K562 (cell line): ENCODE results near the gene MGRN1. TPM values are rescaled to one million over a fixed set of nuclear protein-coding genes. Genes with fewer than 3 reads are reported as not detected.

Source experiments
- ATAC-seq: fragments of 200-7000 bp; cut with Tn5 transposase; 3 replicates; pipeline ENCODE4 v1.9.1; 2020; ENCODE audit warnings: moderate library complexity
- BruUV-seq: library from RNA; stranded (reverse); fragments of 400-500 nt; replicated peaks from 2 replicates; lab custom pipeline; 2021; lab: Mats Ljungman, UMichigan
- CTCF ChIA-PET: fragments of 300-600 bp; formaldehyde crosslinking; extraction: SDS; loops from one replicate; lab custom pipeline; 2021; ENCODE audit warnings: low intra/inter-chr PET ratio; lab: Yijun Ruan, JAX
- POLR2A ChIA-PET: fragments of 300-600, 350-650 bp; sonication (Branson Sonifier 250); formaldehyde crosslinking; extraction: SDS; loops from one replicate; lab custom pipeline; 2021; ENCODE audit warnings: antibody characterized with exemption, inconsistent platforms; lab: Yijun Ruan, JAX
- DNase-seq, 4 experiments: peaks; one replicate each; pipeline versions ENCODE4 v3.0.0 to v3.0.0-alpha.2; 2011 to 2018; ENCODE audit warnings: low spot score in 3 of 4, mixed read lengths in 3 of 4; ENCODE audit errors: extremely low read depth in 1 of 4
- FAIRE-seq: peaks from 2 replicates; lab custom pipeline; 2011; peaks lifted over from hg19 to GRCh38; lab: Jason Lieb, UNC
- H2AFZ ChIP-seq: 2 replicates; pipeline ENCODE4 v1.6.0; 2011; ENCODE audit warnings: low read depth, low read length, control low read depth, inconsistent platforms
- H3K27ac ChIP-seq: fragments of 200-600 bp; 3 replicates; pipeline ENCODE4 v1.8.0; 2011; ENCODE audit warnings: low read depth, mild to moderate bottlenecking, control low read depth, inconsistent platforms, low read length, moderate library complexity, mixed read lengths; ENCODE audit errors: extremely low read depth
- H3K27me3 ChIP-seq, 2 experiments: fragments of 300-600 bp in 1 of 2; 2 replicates in 1 of 2; 3 replicates in 1 of 2; pipeline versions ENCODE4 v1.6.0 to v1.8.0; 2011; ENCODE audit warnings: inconsistent platforms in 2 of 2, low read length in 2 of 2, mild to moderate bottlenecking in 1 of 2, mixed read lengths in 1 of 2, moderate library complexity in 1 of 2; ENCODE audit not compliant: control insufficient read depth in 2 of 2, insufficient read depth in 2 of 2
- H3K36me3 ChIP-seq: fragments of 300-600 bp; 3 replicates; pipeline ENCODE4 v1.8.0; 2011; ENCODE audit warnings: mild to moderate bottlenecking, low read length, inconsistent platforms; ENCODE audit not compliant: control insufficient read depth, insufficient read depth
- H3K4me1 ChIP-seq, 2 experiments: fragments of 200-600 bp in 1 of 2; replicated peaks in 1 of 2; 2 replicates in 1 of 2; 3 replicates in 1 of 2; pipeline versions ENCODE4 v1.5.1 to v1.8.0; 2011; ENCODE audit warnings: inconsistent platforms in 2 of 2, low read length in 2 of 2, mild to moderate bottlenecking in 1 of 2, mixed read lengths in 1 of 2, moderate library complexity in 1 of 2; ENCODE audit not compliant: control insufficient read depth in 2 of 2, insufficient read depth in 2 of 2
- H3K4me2 ChIP-seq: 2 replicates; pipeline ENCODE4 v1.6.1; 2011; ENCODE audit warnings: low read length, control low read depth, inconsistent platforms, mixed read lengths; ENCODE audit not compliant: insufficient read depth
- H3K4me3 ChIP-seq: fragments of 200-600 bp; sonication (generic), shearing (Covaris generic); 2 replicates; pipeline ENCODE4 v1.5.1; 2016; ENCODE audit warnings: control low read depth, inconsistent platforms
- H3K79me2 ChIP-seq: fragments of 200-600 bp; 3 replicates; pipeline ENCODE4 v1.8.0; 2011; ENCODE audit warnings: low read length, inconsistent platforms; ENCODE audit not compliant: control insufficient read depth, insufficient read depth
- H3K9ac ChIP-seq, 2 experiments: 2 replicates each; pipeline versions ENCODE4 v1.6.0 to v1.6.1; 2011; ENCODE audit warnings: low read depth in 2 of 2, low read length in 2 of 2, control low read depth in 1 of 2, inconsistent platforms in 1 of 2, mild to moderate bottlenecking in 1 of 2, mixed read lengths in 1 of 2; ENCODE audit not compliant: insufficient read depth in 1 of 2
- H3K9me1 ChIP-seq: one replicate; pipeline ENCODE4 v1.6.0; 2011; ENCODE audit warnings: inconsistent platforms, mild to moderate bottlenecking, low read length, moderate library complexity; ENCODE audit not compliant: control insufficient read depth, insufficient read depth
- H3K9me3 ChIP-seq: replicated peaks from 2 replicates; pipeline ENCODE4 v1.5.1; 2011; ENCODE audit warnings: low read depth, low read length, inconsistent platforms; ENCODE audit not compliant: control insufficient read depth, insufficient read depth
- H4K20me1 ChIP-seq: replicated peaks from 2 replicates; pipeline ENCODE4 v1.6.1; 2011; ENCODE audit warnings: low read length, inconsistent platforms, mixed read lengths; ENCODE audit not compliant: control insufficient read depth, insufficient read depth
- COPS2 ChIP-seq: fragments of 450-650 bp; conservative IDR thresholded peaks from 2 replicates; pipeline ENCODE4 v1.6.1; 2016; ENCODE audit warnings: mild to moderate bottlenecking, moderate library complexity
- ERF ChIP-seq: fragments of 450-650 bp; formaldehyde crosslinking; IDR thresholded peaks from 2 replicates; pipeline ENCODE4 v1.4.0; 2020; ENCODE audit warnings: mild to moderate bottlenecking, mixed read lengths
- SMARCC2 ChIP-seq: fragments of 450-650 bp; IDR thresholded peaks from 2 replicates; pipeline ENCODE4 v1.6.1; 2017; ENCODE audit warnings: antibody characterized with exemption, moderate library complexity, mild to moderate bottlenecking, low read depth
- TSC22D4 ChIP-seq: fragments of 450-650 bp; IDR thresholded peaks from 2 replicates; pipeline ENCODE4 v1.6.1; 2016; ENCODE audit warnings: missing genetic modification characterization, missing biosample characterization, control low read depth
- ZNF57 ChIP-seq: fragments of 450-650 bp; formaldehyde crosslinking; IDR thresholded peaks from 2 replicates; pipeline ENCODE4 v1.4.0; 2020; ENCODE audit warnings: mild to moderate bottlenecking, moderate library complexity
- WGBS: fragments of 100-300 bp; shearing (Covaris generic); methylation state at CpG from one replicate; pipeline ENCODE4 v1.1.6; 2016; ENCODE audit warnings: low coverage, mixed read lengths; ENCODE audit not compliant: insufficient coverage; ENCODE audit errors: missing lambda C conversion rate; 5-methylcytosine and 5-hydroxymethylcytosine counted together
- in situ Hi-C: fragments of 300-500 bp; cut with MboI; formaldehyde crosslinking; loops from 4 replicates; pipeline ENCODE4 v1.15.0; 2018; ENCODE audit warnings: inconsistent platforms, mixed read lengths
- intact Hi-C: fragments of 100-400 bp; cut with micrococcal nuclease; formaldehyde crosslinking; loops from 2 replicates; pipeline ENCODE4 v1.14.2; 2022
- polyA plus RNA-seq, 8 experiments: library from polyadenylated mRNA; depleted of rRNA in 4 of 8; stranded (reverse) in 5 of 8; unstranded in 3 of 8; fragments of >200 nt; fragmentation: Nextera tagmentation in 2 of 8; fragmentation: Illumina TruSeq in 1 of 8; extraction: Ambion mirVana in 2 of 8; extraction: Trizol in 1 of 8; gene quantifications; 2 replicates each; pipeline versions ENCODE4 v1.2.1 to v1.2.3, GENCODE V29; 2011 to 2014; ENCODE audit warnings: inconsistent platforms in 1 of 8, missing spikeins in 1 of 8
- total RNA-seq, 7 experiments: library from RNA; depleted of rRNA in 6 of 7; stranded (reverse); fragments of >200 nt in 6 of 7; fragmentation: Illumina TruSeq in 2 of 7; extraction: Trizol in 2 of 7; gene quantifications; 2 replicates each; pipeline versions ENCODE4 v1.2.1 to v1.2.3, GENCODE V29; 2011 to 2021; ENCODE audit warnings: low replicate concordance in 1 of 7
- TF ChIP-seq, protein P1 (sequence below), 3 experiments: fragments of 200-800 bp in 1 of 3; sonication (Bioruptor generic) in 1 of 3; sonication (generic) in 1 of 3; formaldehyde crosslinking in 1 of 3; IDR thresholded peaks; 2 replicates each; pipeline versions ENCODE4 v1.6.1 to v1.8.0; 2016 to 2022; ENCODE audit warnings: mild to moderate bottlenecking in 2 of 3, missing compliant biosample characterization in 2 of 3, missing genetic modification characterization in 2 of 3, missing genetic modification reagents in 1 of 3

Gene MGRN1
- total and polyA plus RNA-seq, 9 of the 15 experiments (the other 6 are each of a cell fraction or from before 2014, with no cell fraction given) = 0.15 to 37.9 (median 6.0) TPM

DNA sequence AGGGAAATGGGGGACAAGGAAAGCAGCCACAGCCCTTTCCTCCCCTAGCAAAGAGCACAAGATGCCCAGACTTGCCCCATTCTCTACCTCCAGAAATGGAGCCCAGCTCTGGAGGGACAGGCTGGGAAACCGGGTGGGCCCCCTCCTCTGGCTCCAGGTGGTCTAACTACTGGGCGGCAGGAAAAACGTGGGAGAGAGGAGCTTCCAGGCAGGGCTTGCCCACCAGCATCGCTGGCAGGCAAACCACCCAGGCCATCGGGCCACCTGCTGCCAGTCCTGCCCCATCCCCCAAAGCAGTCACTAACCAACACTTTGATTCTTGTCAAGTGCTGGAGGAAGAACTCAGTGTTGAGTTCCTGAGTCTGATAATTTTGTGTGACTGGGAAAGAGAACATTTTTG is 93.8 kb downstream of the MGRN1 start:
- H3K9me1 ChIP-seq = no peaks in the 10 kb centered on the region
- no peak overlapping the region for H3K27ac ChIP-seq
- intact Hi-C loops (loop anchor here (5.0 kb wide), 1 partner anchor 84 kb away; the partner anchor contains the start of gene ROGDI), in situ Hi-C loops (loop anchor here (5.0 kb wide), 1 partner anchor 239 kb away; the partner anchor contains the start of gene SEC14L5)
- no peak for DNase-seq
- ChIA-PET POLR2A (interaction anchor here (0.6 kb wide), 1 partner anchor 279 kb away, joined by 3 read pairs; no protein-coding TSS in a partner anchor), CTCF (interaction anchor here (0.6 to 1.6 kb wide), 2 partner anchors 136 to 238 kb away, joined by 4 to 5 read pairs; no protein-coding TSS in a partner anchor)
- H2AFZ ChIP-seq = no peak overlapping the region
- peaks cover 57% of the 10 kb centered on the region for H3K36me3 ChIP-seq
- no TSS peak for BruUV-seq
- no peaks in the 10 kb centered on the region for H4K20me1 ChIP-seq
- no peaks in the 10 kb centered on the region for H3K9me3 ChIP-seq
- H3K4me1 ChIP-seq = no peaks in the 10 kb centered on the region
- H3K4me2 ChIP-seq = no peak overlapping the region
- ATAC-seq = no peak
- no peaks in the 10 kb centered on the region for H3K79me2 ChIP-seq
- no peaks in the 10 kb centered on the region for H3K27me3 ChIP-seq
- WGBS = 75% methylated on average over 5 of the region's 5 CpGs
- TF ChIP-seq TSC22D4 = no peak
- TF ChIP-seq SMARCC2 = no peak
- TF ChIP-seq, protein P1, sequence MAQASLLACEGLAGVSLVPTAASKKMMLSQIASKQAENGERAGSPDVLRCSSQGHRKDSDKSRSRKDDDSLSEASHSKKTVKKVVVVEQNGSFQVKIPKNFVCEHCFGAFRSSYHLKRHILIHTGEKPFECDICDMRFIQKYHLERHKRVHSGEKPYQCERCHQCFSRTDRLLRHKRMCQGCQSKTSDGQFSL (CRISPR knock-in tag; IDR thresholded peaks at IDR 0.05) = no peak
- TF ChIP-seq, protein P1 (tag; IDR thresholded peaks at IDR 0.05) = no peak
- no peak for TF ChIP-seq ERF
- TF ChIP-seq ZNF57 (CRISPR knock-in tag) = no peak
- no peak for TF ChIP-seq COPS2
- FAIRE-seq = no peak
- H3K4me3 ChIP-seq = no peak overlapping the region
- H3K9ac ChIP-seq = no peak overlapping the region
